Measurements from ENCODE around the gene SPTBN4.

DNA sequence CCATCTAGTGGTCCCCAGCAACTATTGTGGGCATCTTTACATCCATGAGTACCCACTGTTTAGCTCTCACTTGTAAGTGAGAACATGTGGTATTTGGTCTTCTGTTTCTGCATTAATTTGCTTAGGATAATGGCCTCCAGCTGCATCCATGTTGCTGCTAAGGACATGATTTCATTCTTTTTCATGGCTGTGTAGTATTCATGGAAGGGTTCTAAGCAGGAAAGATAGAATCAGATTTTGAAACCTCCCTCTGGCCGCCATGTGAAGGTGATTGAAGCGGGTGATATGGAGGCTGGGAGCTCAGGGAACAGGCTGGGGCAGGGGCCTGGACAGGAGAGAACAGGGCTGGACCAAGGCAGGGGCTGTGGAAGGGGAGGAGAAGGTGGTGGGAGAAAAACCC is 154.5 kb downstream of the SPTBN4 start:
- TF ChIP-seq EP300 (IDR thresholded peaks at IDR 0.05): no peak
- TF ChIP-seq, protein P1, sequence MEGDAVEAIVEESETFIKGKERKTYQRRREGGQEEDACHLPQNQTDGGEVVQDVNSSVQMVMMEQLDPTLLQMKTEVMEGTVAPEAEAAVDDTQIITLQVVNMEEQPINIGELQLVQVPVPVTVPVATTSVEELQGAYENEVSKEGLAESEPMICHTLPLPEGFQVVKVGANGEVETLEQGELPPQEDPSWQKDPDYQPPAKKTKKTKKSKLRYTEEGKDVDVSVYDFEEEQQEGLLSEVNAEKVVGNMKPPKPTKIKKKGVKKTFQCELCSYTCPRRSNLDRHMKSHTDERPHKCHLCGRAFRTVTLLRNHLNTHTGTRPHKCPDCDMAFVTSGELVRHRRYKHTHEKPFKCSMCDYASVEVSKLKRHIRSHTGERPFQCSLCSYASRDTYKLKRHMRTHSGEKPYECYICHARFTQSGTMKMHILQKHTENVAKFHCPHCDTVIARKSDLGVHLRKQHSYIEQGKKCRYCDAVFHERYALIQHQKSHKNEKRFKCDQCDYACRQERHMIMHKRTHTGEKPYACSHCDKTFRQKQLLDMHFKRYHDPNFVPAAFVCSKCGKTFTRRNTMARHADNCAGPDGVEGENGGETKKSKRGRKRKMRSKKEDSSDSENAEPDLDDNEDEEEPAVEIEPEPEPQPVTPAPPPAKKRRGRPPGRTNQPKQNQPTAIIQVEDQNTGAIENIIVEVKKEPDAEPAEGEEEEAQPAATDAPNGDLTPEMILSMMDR (IDR thresholded peaks at IDR 0.05): no peak
- no peak for TF ChIP-seq POLR2A (IDR thresholded peaks at IDR 0.05)
- TF ChIP-seq POLR2AphosphoS5 (IDR thresholded peaks at IDR 0.05): no peak
